Common myeloid progenitor, CD34-positive (primary cell): ENCODE measurements around the gene OR51F1.
"Not testable (repeated sequence)": the region's sequence is repeated elsewhere in the genome, so short reads cannot be mapped to it uniquely, and the experiment has no call there.

Source experiments
- CTCF ChIA-PET: fragments of 350-600 bp; sonication (Branson Sonifier 250); formaldehyde crosslinking; loops from one replicate; lab custom pipeline; 2021; ENCODE audit warnings: antibody characterized with exemption; lab: Charles Lee
- POLR2A ChIA-PET: fragments of 350-600 bp; sonication (Branson Sonifier 250); formaldehyde crosslinking; loops from one replicate; lab custom pipeline; 2021; ENCODE audit warnings: antibody characterized with exemption; lab: Charles Lee
- DNase-seq, 3 donors: peaks; one replicate each; pipeline versions ENCODE4 v3.0.0 to v3.0.0-alpha.2; 2013
- H3K27ac ChIP-seq, 2 experiments: 1 replicate in 1 of 2; 2 replicates in 1 of 2; pipeline ENCODE4 v1.7.0; 2013; ENCODE audit warnings: inconsistent platforms in 2 of 2, low read length in 2 of 2, mild to moderate bottlenecking in 2 of 2, low read depth in 1 of 2, moderate library complexity in 1 of 2; ENCODE audit not compliant: severe bottlenecking in 2 of 2, insufficient read depth in 1 of 2, poor library complexity in 1 of 2
- H3K27me3 ChIP-seq, 5 experiments: replicated peaks in 2 of 5; 1 replicate in 3 of 5; 2 replicates in 2 of 5; pipeline versions ENCODE4 v1.6.1 to v1.7.0; 2013; ENCODE audit warnings: low read length in 4 of 5, mild to moderate bottlenecking in 2 of 5, moderate library complexity in 2 of 5, inconsistent platforms in 1 of 5; ENCODE audit not compliant: insufficient read depth in 5 of 5, control insufficient read depth in 4 of 5
- H3K36me3 ChIP-seq, 4 experiments: 1 replicate in 2 of 4; 2 replicates in 2 of 4; pipeline versions ENCODE4 v1.6.1 to v1.7.0; 2013; ENCODE audit warnings: low read length in 3 of 4, control low read depth in 1 of 4, mild to moderate bottlenecking in 1 of 4; ENCODE audit not compliant: control insufficient read depth in 4 of 4, insufficient read depth in 4 of 4
- H3K4me1 ChIP-seq, 4 experiments: 1 replicate in 3 of 4; 2 replicates in 1 of 4; pipeline versions ENCODE4 v1.6.1 to v1.7.1; 2013; ENCODE audit warnings: low read length in 3 of 4, mild to moderate bottlenecking in 3 of 4, control low read depth in 1 of 4, inconsistent platforms in 1 of 4, moderate library complexity in 1 of 4; ENCODE audit not compliant: control insufficient read depth in 4 of 4, insufficient read depth in 4 of 4; ENCODE audit errors: control extremely low read depth in 1 of 4
- H3K4me3 ChIP-seq, 7 experiments: 1 replicate in 4 of 7; 2 replicates in 3 of 7; pipeline versions ENCODE4 v1.5.1 to v1.7.0; 2013; ENCODE audit warnings: mild to moderate bottlenecking in 7 of 7, low read length in 6 of 7, moderate library complexity in 6 of 7, inconsistent platforms in 2 of 7, low read depth in 2 of 7, control low read depth in 1 of 7; ENCODE audit not compliant: insufficient read depth in 4 of 7, control insufficient read depth in 1 of 7; ENCODE audit errors: extremely low read depth in 1 of 7
- H3K9me3 ChIP-seq, 5 experiments: 1 replicate in 4 of 5; 2 replicates in 1 of 5; pipeline versions ENCODE4 v1.6.1 to v1.7.1; 2013; ENCODE audit warnings: low read length in 4 of 5, mild to moderate bottlenecking in 2 of 5, inconsistent platforms in 1 of 5, low read depth in 1 of 5, moderate library complexity in 1 of 5; ENCODE audit not compliant: control insufficient read depth in 4 of 5, insufficient read depth in 2 of 5; ENCODE audit errors: control extremely low read depth in 1 of 5
- WGBS: methylation state at CpG from one replicate; pipeline ENCODE4 v1.1.5; 2013; ENCODE audit not compliant: insufficient coverage; 5-methylcytosine and 5-hydroxymethylcytosine counted together

OR51F1 gene

DNA sequence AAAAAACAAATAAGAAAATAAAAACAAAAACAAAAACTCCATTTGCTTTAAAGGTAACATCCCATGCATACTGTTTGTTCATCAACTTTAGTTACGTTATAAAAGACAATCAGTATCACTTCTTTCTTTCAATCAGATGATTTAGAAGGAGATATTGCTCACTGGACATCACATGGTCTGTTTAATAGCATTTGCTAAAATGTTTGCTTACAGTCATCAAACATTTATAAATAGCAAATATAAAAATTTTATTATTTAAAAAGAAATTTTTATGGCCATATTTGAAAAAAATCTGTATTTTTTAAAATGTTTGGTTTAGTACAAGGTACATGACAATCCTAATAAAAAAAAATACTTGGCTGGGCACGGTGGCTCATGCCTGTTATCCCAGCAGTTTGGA, 42.6 kb downstream of the OR51F1 start:
- H3K27ac ChIP-seq: no peak overlapping the region
- no CpG with 5 or more reads among the region's 2 CpGs for WGBS

DNA sequence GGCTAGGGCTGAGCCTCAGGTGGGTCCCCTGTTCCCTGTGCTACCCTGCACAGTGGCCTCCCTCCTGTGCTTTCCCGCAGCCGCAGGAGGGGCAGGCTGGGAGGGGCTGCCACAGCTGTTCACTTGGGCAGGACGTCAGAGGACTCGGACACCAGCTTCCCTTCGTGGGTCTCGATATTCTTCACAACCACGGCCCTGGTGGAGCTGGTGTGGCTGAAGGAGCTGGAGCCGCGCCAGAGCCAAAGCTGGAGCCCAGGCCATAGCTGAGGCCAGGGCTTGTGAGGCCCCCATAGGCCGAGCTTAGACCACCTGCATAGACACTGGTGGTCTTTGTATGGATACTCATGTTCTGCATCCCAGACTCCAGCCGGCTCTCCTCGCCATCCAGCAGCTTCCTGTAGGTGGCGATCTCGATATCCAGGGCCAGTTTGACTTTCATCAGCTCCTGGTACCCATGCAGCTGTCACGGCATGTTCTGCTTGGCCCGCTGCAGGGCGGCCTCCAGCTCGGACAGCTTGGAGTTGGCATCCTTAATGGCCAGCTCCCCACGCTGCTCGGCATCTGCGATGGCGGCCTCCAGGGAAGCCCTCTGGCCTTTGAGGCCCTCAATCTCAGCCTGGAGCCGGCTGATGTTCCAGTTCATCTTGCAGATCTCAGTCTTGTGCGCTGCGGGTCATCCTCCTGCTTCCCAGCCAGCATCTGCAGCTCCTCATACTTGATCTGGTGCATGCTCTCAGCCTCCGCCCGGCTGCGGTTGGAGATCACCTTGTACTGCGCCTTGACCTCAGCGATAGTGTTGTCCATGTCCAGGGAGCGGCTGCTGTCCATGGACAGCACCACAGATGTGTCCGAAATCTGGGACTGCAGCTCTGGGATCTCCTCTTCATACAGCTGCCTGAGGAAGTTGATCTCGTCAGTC, 46.9 kb downstream of the OR51F1 start:
- H3K4me1 ChIP-seq, H3K27me3 ChIP-seq, H3K4me3 ChIP-seq, CTCF ChIA-PET, H3K36me3 ChIP-seq, DNase-seq, H3K27ac ChIP-seq, H3K9me3 ChIP-seq: not testable (repeated sequence)
- WGBS: over 99% methylated on average over 31 of the region's 33 CpGs
- POLR2A ChIA-PET: interaction anchor here (0.6 kb wide), 1 partner anchor 1224 kb away, joined by 3 read pairs; no protein-coding TSS in a partner anchor

More for the DNA sequence above, 42.6 kb downstream of the OR51F1 start:
- DNase-seq: no peak
- POLR2A ChIA-PET: no interaction called here
- H3K4me3 ChIP-seq: no peak overlapping the region
- H3K4me1 ChIP-seq: no peaks in the 10 kb centered on the region
- CTCF ChIA-PET: no interaction called here
- no peaks in the 10 kb centered on the region for H3K27me3 ChIP-seq
- H3K9me3 ChIP-seq: no peaks in the 10 kb centered on the region
- H3K36me3 ChIP-seq: no peaks in the 10 kb centered on the region
